ENCODE measurements around the gene HOXB5.

HOXB5 gene

GRCh38 chr17:48601539-48602425 is 8.2 kb upstream of the HOXB5 start:
- Histone ChIP-seq H3K36me3 (ENCODE audit: control insufficient read depth, insufficient read depth, low read length) (no peaks in the 10 kb centered on the region), H3K27me3 (replicated peaks; ENCODE audit: control insufficient read depth, insufficient read depth, low read length) (peaks cover 4% of the 10 kb centered on the region; the same call in 1 of the 2 replicates), H3K4me3 (replicated peaks; ENCODE audit: low read depth, low read length) (no peak overlapping the region)
- no peak for TF ChIP-seq CTCF (IDR thresholded peaks at IDR 0.05; ENCODE audit: insufficient read depth, low read length, poor library complexity, severe bottlenecking)
- no peak for DNase-seq (ENCODE audit: extremely low read depth, insufficient read length)

DNA sequence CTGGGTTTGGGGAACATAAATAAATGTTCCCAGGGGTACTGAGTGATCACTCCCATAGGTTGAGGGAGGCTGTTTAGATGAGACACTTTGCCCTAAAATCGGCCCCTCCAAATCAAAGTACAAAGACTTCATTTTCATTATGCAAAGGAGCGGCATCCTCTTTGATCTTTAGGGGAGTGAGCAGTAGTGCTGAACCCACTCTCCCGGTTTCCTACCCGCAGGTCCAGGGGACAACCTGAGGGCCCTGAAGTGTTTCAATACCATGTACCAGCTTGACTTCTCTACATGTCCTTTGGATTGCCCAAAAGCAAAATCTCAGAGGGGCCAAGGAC is 7.6 kb upstream of the HOXB5 start:
- H3K27me3 ChIP-seq (replicated peaks; ENCODE audit: control insufficient read depth, insufficient read depth, low read length): peaks cover 4% of the 10 kb centered on the region; the same call in 1 of the 2 replicates
- H3K36me3 ChIP-seq (ENCODE audit: control insufficient read depth, insufficient read depth, low read length): no peaks in the 10 kb centered on the region
- DNase-seq (ENCODE audit: extremely low read depth, insufficient read length): no peak
- no peak overlapping the region for H3K4me3 ChIP-seq (replicated peaks; ENCODE audit: low read depth, low read length)
- TF ChIP-seq CTCF (IDR thresholded peaks at IDR 0.05; ENCODE audit: insufficient read depth, low read length, poor library complexity, severe bottlenecking): no peak

DNA sequence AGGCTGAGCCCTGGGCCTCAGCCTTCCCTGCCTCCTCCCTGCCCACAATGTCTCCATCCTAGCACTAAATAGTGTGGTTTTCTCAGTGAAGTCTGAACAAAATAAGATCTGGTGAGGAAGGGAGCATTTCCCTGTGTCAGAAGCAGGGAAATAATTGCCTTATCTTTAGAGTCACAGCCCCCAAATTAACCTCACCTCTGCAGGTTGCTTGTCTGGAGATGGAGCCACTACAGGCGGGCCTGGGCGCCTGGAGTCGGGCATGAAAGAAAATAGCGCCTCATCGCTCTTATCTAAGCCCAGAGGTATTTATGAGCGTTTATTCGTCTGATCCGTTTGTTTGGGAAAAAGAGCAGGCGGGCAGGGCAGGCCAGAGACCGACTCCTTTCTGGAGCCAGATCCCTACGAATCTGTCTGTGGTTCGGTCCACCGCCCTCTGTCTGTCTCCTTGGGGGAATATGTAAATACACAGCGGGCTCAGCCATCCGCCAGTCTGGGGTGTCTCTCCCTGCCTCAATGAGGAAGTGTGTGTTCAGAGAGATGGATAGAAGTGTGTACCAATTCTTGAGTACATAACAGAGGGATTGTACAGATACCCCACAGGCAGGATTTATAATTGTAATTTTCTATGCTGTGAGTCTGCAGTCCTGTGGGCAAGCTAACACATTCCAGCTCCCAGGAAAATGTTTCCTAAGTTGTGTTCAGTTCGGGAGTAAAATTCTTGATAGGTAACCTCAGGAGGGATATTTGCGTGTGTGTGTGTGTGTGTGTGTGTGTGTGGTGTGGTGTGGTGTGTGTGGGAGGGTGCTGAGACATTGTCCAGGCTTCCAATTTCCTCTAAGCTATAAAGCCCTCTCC is 6.9 kb upstream of the HOXB5 start:
- H3K4me3 ChIP-seq (replicated peaks; ENCODE audit: low read depth, low read length): no peak overlapping the region
- H3K27me3 ChIP-seq (replicated peaks; ENCODE audit: control insufficient read depth, insufficient read depth, low read length): peaks cover 4% of the 10 kb centered on the region; the same call in 1 of the 2 replicates
- DNase-seq (ENCODE audit: extremely low read depth, insufficient read length): no peak
- no peaks in the 10 kb centered on the region; the same call in 1 of the 2 replicates for H3K36me3 ChIP-seq (ENCODE audit: control insufficient read depth, insufficient read depth, low read length)
- TF ChIP-seq CTCF (IDR thresholded peaks at IDR 0.05; ENCODE audit: insufficient read depth, low read length, poor library complexity, severe bottlenecking): no peak

DNA sequence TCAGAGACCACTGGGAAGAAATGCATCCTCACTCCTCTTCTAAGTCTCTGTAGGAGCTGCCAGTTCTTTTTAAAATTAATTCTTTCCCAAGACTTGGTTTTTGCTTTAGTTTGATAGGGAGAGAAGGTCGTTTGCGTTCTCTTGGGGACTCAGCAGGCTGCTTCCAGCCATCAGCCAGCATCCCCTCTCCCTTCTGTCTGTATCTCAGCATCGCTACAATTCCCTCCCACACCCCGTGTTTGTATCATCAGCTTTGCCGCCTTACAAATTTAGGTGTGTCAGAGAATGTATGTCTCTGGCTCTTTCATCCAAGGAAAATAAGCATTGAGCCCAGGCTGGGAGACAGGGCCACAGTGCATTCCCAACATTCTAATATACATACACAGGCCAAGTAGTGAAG is 5.8 kb upstream of the HOXB5 start:
- TF ChIP-seq CTCF (IDR thresholded peaks at IDR 0.05; ENCODE audit: insufficient read depth, low read length, poor library complexity, severe bottlenecking): no peak
- no peaks in the 10 kb centered on the region; the same call in 1 of the 2 replicates for H3K36me3 ChIP-seq (ENCODE audit: control insufficient read depth, insufficient read depth, low read length)
- no peak overlapping the region for H3K4me3 ChIP-seq (replicated peaks; ENCODE audit: low read depth, low read length)
- no peak for DNase-seq (ENCODE audit: extremely low read depth, insufficient read length)
- H3K27me3 ChIP-seq (replicated peaks; ENCODE audit: control insufficient read depth, insufficient read depth, low read length): peaks cover 4% of the 10 kb centered on the region; the same call in 1 of the 2 replicates

DNA sequence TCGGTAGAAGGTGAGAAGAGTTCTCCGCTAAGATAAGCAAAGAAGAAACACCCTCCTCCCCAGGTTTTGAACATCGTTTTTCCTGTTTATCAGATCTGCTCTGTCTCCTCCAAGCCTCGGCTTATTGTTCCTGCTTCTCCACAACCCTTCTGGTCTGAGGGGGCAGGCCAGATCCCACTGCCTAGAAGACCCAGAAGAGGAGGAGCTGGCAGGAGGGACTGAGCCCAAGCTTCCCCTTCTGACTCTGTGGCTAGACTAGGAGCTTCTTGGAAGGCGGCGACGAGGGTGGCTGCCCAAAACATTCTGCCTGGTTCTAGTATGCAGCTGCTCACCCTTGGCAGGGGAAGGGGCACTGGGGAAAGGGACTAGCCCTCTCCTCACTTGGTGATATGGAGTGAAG is 5.2 kb upstream of the HOXB5 start:
- Histone ChIP-seq H3K4me3 (replicated peaks; ENCODE audit: low read depth, low read length) (no peak overlapping the region), H3K36me3 (ENCODE audit: control insufficient read depth, insufficient read depth, low read length) (no peaks in the 10 kb centered on the region; the same call in 1 of the 2 replicates), H3K27me3 (replicated peaks; ENCODE audit: control insufficient read depth, insufficient read depth, low read length) (peaks cover 4% of the 10 kb centered on the region; the same call in 1 of the 2 replicates)
- DNase-seq (ENCODE audit: extremely low read depth, insufficient read length): no peak
- no peak for TF ChIP-seq CTCF (IDR thresholded peaks at IDR 0.05; ENCODE audit: insufficient read depth, low read length, poor library complexity, severe bottlenecking)

Data from GM06990 (cell line).